Sigmoid colon (tissue), 7 donors: ENCODE data around the gene ESYT2. TPM values are rescaled to one million over a fixed set of nuclear protein-coding genes. Genes with fewer than 3 reads are reported as not detected.

Experiments used
- DNase-seq: peaks from one replicate; pipeline ENCODE4 v3.0.0-alpha.2; 2019
- H3K27ac ChIP-seq, 4 donors: fragments of 200-600 bp; sonication (generic); one replicate each; pipeline ENCODE4 v1.5.1; 2016 to 2019; ENCODE audit warnings: mild to moderate bottlenecking in 1 of 4
- H3K27me3 ChIP-seq, 3 donors: fragments of 200-600 bp; sonication (generic); one replicate each; pipeline ENCODE4 v1.5.1; 2019; ENCODE audit warnings: mild to moderate bottlenecking in 1 of 3
- H3K36me3 ChIP-seq, 4 donors: fragments of 200-600 bp; sonication (generic); one replicate each; pipeline ENCODE4 v1.5.1; 2016 to 2019
- H3K4me1 ChIP-seq, 4 donors: fragments of 200-600 bp; sonication (generic); one replicate each; pipeline ENCODE4 v1.5.1; 2017 to 2019
- H3K4me3 ChIP-seq, 4 donors: fragments of 200-600 bp; sonication (generic); one replicate each; pipeline ENCODE4 v1.5.1; 2017 to 2019; ENCODE audit warnings: mild to moderate bottlenecking in 2 of 4, moderate library complexity in 1 of 4
- H3K9me3 ChIP-seq, 4 donors: fragments of 200-600 bp in 3 of 4; sonication (generic) in 3 of 4; one replicate each; pipeline versions ENCODE4 v1.5.1 to v1.6.1; 2013 to 2019
- CTCF ChIP-seq, 4 experiments: fragments of 450-650 bp in 3 of 4; fragments of 200-600 bp in 1 of 4; IDR thresholded peaks; one replicate each; pipeline ENCODE4 v1.5.1; 2016 to 2019; ENCODE audit warnings: antibody characterized with exemption in 4 of 4, mild to moderate bottlenecking in 3 of 4, moderate library complexity in 2 of 4
- EP300 ChIP-seq, 4 donors: sonication (generic); formaldehyde crosslinking; IDR thresholded peaks; one replicate each; pipeline ENCODE4 v1.6.1; 2017; ENCODE audit warnings: antibody characterized with exemption in 4 of 4
- POLR2A ChIP-seq, 2 donors: fragments of 450-650 bp; IDR thresholded peaks; one replicate each; pipeline ENCODE4 v1.6.1; 2016; ENCODE audit warnings: antibody characterized with exemption in 2 of 2, mild to moderate bottlenecking in 2 of 2, moderate library complexity in 2 of 2
- POLR2AphosphoS5 ChIP-seq, 4 donors: sonication (generic); formaldehyde crosslinking; IDR thresholded peaks; one replicate each; pipeline ENCODE4 v1.6.1; 2017; ENCODE audit warnings: antibody characterized with exemption in 4 of 4
- WGBS, 2 donors: extraction: QIAGEN DNeasy Blood & Tissue Kit; methylation state at CpG; one replicate each; pipeline ENCODE4 v1.1.7; 2013; 5-methylcytosine and 5-hydroxymethylcytosine counted together
- intact Hi-C: fragments of 100-400 bp; cut with DNase I; formaldehyde crosslinking; loops from one replicate; pipeline ENCODE4 v1.15.1; 2023
- polyA plus RNA-seq, 3 donors: library from polyadenylated mRNA; stranded (reverse); fragments of 200-250 nt; gene quantifications; one replicate each; pipeline ENCODE4 v1.2.3, GENCODE V29; 2013
- total RNA-seq, 4 donors: library from RNA; depleted of rRNA; stranded (reverse); fragments of >200 nt; gene quantifications; one replicate each; pipeline ENCODE4 v1.1.0, GENCODE V29; 2016
- donor health status: healthy with polysubstance abuse.
- donor health status: Bipolar disorder and iron deficiency.
- donor health status: healthy.

ESYT2 gene
- total and polyA plus RNA-seq, 7 donors = 6.9 to 127 (median 105) TPM

GRCh38 chr7:158689488-158689887 is 139.8 kb downstream of the ESYT2 start:
- TF ChIP-seq POLR2AphosphoS5 (IDR thresholded peaks at IDR 0.05) = no peak
- no peak for TF ChIP-seq EP300 (IDR thresholded peaks at IDR 0.05)
- no peak for TF ChIP-seq POLR2A (IDR thresholded peaks at IDR 0.05)
- no peak for TF ChIP-seq CTCF (IDR thresholded peaks at IDR 0.05)
- no peak for DNase-seq
- no peaks in the 10 kb centered on the region for H3K27me3 ChIP-seq
- H3K27ac ChIP-seq = no peak overlapping the region
- H3K4me3 ChIP-seq = no peak overlapping the region
- H3K4me1 ChIP-seq = no peaks in the 10 kb centered on the region
- WGBS, 2 donors = 91 to 94% methylated on average over 2 of the region's 2 CpGs
- peaks cover 0 to 17% (median 0%) of the 10 kb centered on the region in 4 donors for H3K36me3 ChIP-seq
- intact Hi-C loops = no loop called here
- no peaks in the 10 kb centered on the region for H3K9me3 ChIP-seq

GRCh38 chr7:158687406-158687805 is 141.9 kb downstream of the ESYT2 start:
- Histone ChIP-seq H3K27me3 (no peaks in the 10 kb centered on the region), H3K9me3 (no peaks in the 10 kb centered on the region), H3K27ac (no peak overlapping the region), H3K36me3 (peaks cover 0 to 13% (median 0%) of the 10 kb centered on the region in 4 donors), H3K4me1 (no peaks in the 10 kb centered on the region), H3K4me3 (no peak overlapping the region)
- TF ChIP-seq POLR2A (IDR thresholded peaks at IDR 0.05) = no peak
- TF ChIP-seq EP300 (IDR thresholded peaks at IDR 0.05) = no peak
- no peak for TF ChIP-seq POLR2AphosphoS5 (IDR thresholded peaks at IDR 0.05)
- no peak for TF ChIP-seq CTCF (IDR thresholded peaks at IDR 0.05)
- intact Hi-C loops = no loop called here
- no peak for DNase-seq
- 90 to 91% methylated on average over 7 of the region's 7 CpGs for WGBS, 2 donors

GRCh38 chr7:158685693-158686092 is 143.6 kb downstream of the ESYT2 start:
- Histone ChIP-seq H3K27ac (no peak overlapping the region), H3K27me3 (no peaks in the 10 kb centered on the region), H3K36me3 (peaks cover 0 to 12% (median 0%) of the 10 kb centered on the region in 4 donors), H3K4me1 (no peaks in the 10 kb centered on the region), H3K9me3 (no peaks in the 10 kb centered on the region), H3K4me3 (no peak overlapping the region)
- intact Hi-C loops = no loop called here
- no peak for TF ChIP-seq CTCF (IDR thresholded peaks at IDR 0.05)
- TF ChIP-seq POLR2AphosphoS5 (IDR thresholded peaks at IDR 0.05) = no peak
- no peak for TF ChIP-seq POLR2A (IDR thresholded peaks at IDR 0.05)
- no peak for TF ChIP-seq EP300 (IDR thresholded peaks at IDR 0.05)
- no peak for DNase-seq
- 96 to 98% methylated on average over 4 of the region's 4 CpGs for WGBS, 2 donors

- no peaks in the 10 kb centered on the region for H3K27me3 ChIP-seq
- H3K4me1 ChIP-seq = no peaks in the 10 kb centered on the region
- H3K36me3 ChIP-seq = peaks cover 0 to 4% (median 0%) of the 10 kb centered on the region in 4 donors
- H3K27ac ChIP-seq = no peak overlapping the region
- intact Hi-C loops = no loop called here
- 95 to 97% methylated on average over 1 of the region's 1 CpG for WGBS, 2 donors
- H3K9me3 ChIP-seq = no peaks in the 10 kb centered on the region
- DNase-seq = no peak
- no peak overlapping the region for H3K4me3 ChIP-seq
- TF ChIP-seq POLR2A (IDR thresholded peaks at IDR 0.05) = no peak
- TF ChIP-seq CTCF (IDR thresholded peaks at IDR 0.05) = no peak
- no peak for TF ChIP-seq POLR2AphosphoS5 (IDR thresholded peaks at IDR 0.05)
- TF ChIP-seq EP300 (IDR thresholded peaks at IDR 0.05) = no peak
Observed at GRCh38 chr7:158684329-158684728, 145.0 kb downstream of the ESYT2 start.

GRCh38 chr7:158683541-158683940 is 145.8 kb downstream of the ESYT2 start:
- no peak overlapping the region for H3K27ac ChIP-seq
- no peak for DNase-seq
- H3K36me3 ChIP-seq = peaks cover 0 to under 1% (median 0%) of the 10 kb centered on the region in 4 donors
- no peaks in the 10 kb centered on the region for H3K27me3 ChIP-seq
- no peak overlapping the region for H3K4me3 ChIP-seq
- H3K9me3 ChIP-seq = no peaks in the 10 kb centered on the region
- H3K4me1 ChIP-seq = no peaks in the 10 kb centered on the region
- 76 to 89% methylated on average over 2 of the region's 2 CpGs for WGBS, 2 donors
- TF ChIP-seq CTCF (IDR thresholded peaks at IDR 0.05) (no peak), EP300 (IDR thresholded peaks at IDR 0.05) (no peak), POLR2A (IDR thresholded peaks at IDR 0.05) (no peak), POLR2AphosphoS5 (IDR thresholded peaks at IDR 0.05) (no peak)
- intact Hi-C loops = no loop called here
